GM18505 (cell line): ENCODE measurements around the gene PPFIA1.

ENCODE experiments used
- ATAC-seq: cut with Tn5 transposase; IDR thresholded peaks from one replicate; pipeline ENCODE4 v1.9.1; 2021; ENCODE audit not compliant: unreplicated experiment
- POLR2A ChIP-seq: IDR thresholded peaks from 4 replicates; pipeline ENCODE4 v1.6.1; 2011; ENCODE audit warnings: borderline replicate concordance; ENCODE audit not compliant: insufficient read depth, insufficient read length; ENCODE audit errors: extremely low read depth

PPFIA1 gene

GRCh38 chr11:70296681-70297080, 26.2 kb downstream of the PPFIA1 start:
- no peak for ATAC-seq
- no peak for TF ChIP-seq POLR2A

- no peak for ATAC-seq
- TF ChIP-seq POLR2A, result no peak
These were observed 26.9 kb downstream of the PPFIA1 start for GRCh38 chr11:70297341-70297740.

- no peak for TF ChIP-seq POLR2A
- no peak for ATAC-seq
These were observed 27.9 kb downstream of the PPFIA1 start for GRCh38 chr11:70298243-70298915.

- TF ChIP-seq POLR2A, result no peak
These were observed 29.1 kb downstream of the PPFIA1 start for GRCh38 chr11:70299636-70300035.

GRCh38 chr11:70301191-70301590, 30.7 kb downstream of the PPFIA1 start:
- no peak for ATAC-seq
- TF ChIP-seq POLR2A, result no peak

More at GRCh38 chr11:70299636-70300035, 29.1 kb downstream of the PPFIA1 start:
- ATAC-seq, result no peak

- TF ChIP-seq POLR2A, result no peak
- ATAC-seq, result no peak
These were observed 31.4 kb downstream of the PPFIA1 start for GRCh38 chr11:70301721-70302418.

- ATAC-seq, result no peak
- TF ChIP-seq POLR2A, result no peak
These were observed 31.9 kb downstream of the PPFIA1 start for GRCh38 chr11:70302419-70302752.

- no peak for TF ChIP-seq POLR2A
- no peak for ATAC-seq
These were observed 32.6 kb downstream of the PPFIA1 start for GRCh38 chr11:70303070-70303469.

GRCh38 chr11:70304208-70304603, 33.7 kb downstream of the PPFIA1 start:
- no peak for ATAC-seq
- TF ChIP-seq POLR2A, result no peak

- no peak for ATAC-seq
- TF ChIP-seq POLR2A, result no peak
These were observed 35.0 kb downstream of the PPFIA1 start for GRCh38 chr11:70305501-70305900.

- no peak for ATAC-seq
- TF ChIP-seq POLR2A, result no peak
These were observed 36.1 kb downstream of the PPFIA1 start for GRCh38 chr11:70306586-70307033.

GRCh38 chr11:70307176-70307575, 36.7 kb downstream of the PPFIA1 start:
- no peak for TF ChIP-seq POLR2A
- ATAC-seq, result no peak

GRCh38 chr11:70311616-70312015, 41.1 kb downstream of the PPFIA1 start:
- ATAC-seq, result no peak
- TF ChIP-seq POLR2A, result no peak

GRCh38 chr11:70312401-70313357, 42.2 kb downstream of the PPFIA1 start:
- TF ChIP-seq POLR2A, result no peak
- ATAC-seq, result no peak

GRCh38 chr11:70313945-70314344, 43.5 kb downstream of the PPFIA1 start:
- TF ChIP-seq POLR2A, result no peak
- no peak for ATAC-seq
